WTC11 (cell line): ENCODE measurements around the gene HYDIN.

Experiments
- ATF6 ChIP-seq: sonication (generic); formaldehyde crosslinking; IDR thresholded peaks from 2 replicates; pipeline ENCODE4 v1.8.1; 2023; ENCODE audit warnings: mild to moderate bottlenecking, missing genetic modification reagents
- ESRRA ChIP-seq: sonication (generic); formaldehyde crosslinking; IDR thresholded peaks from 2 replicates; pipeline ENCODE4 v1.8.1; 2022; ENCODE audit warnings: mild to moderate bottlenecking, missing genetic modification reagents, borderline replicate concordance
- JAZF1 ChIP-seq: fragments of 250-450 bp; sonication (Bioruptor Pico); IDR thresholded peaks from 2 replicates; pipeline ENCODE4 v1.9.0; 2021; ENCODE audit warnings: moderate library complexity, mild to moderate bottlenecking, inconsistent platforms
- JUN ChIP-seq: sonication (generic); formaldehyde crosslinking; IDR thresholded peaks from 2 replicates; pipeline ENCODE4 v1.8.0; 2023; ENCODE audit warnings: mild to moderate bottlenecking, missing genetic modification reagents
- MAX ChIP-seq: sonication (generic); formaldehyde crosslinking; IDR thresholded peaks from 2 replicates; pipeline ENCODE4 v1.8.0; 2022; ENCODE audit warnings: mild to moderate bottlenecking, missing genetic modification reagents
- MLX ChIP-seq: sonication (generic); formaldehyde crosslinking; IDR thresholded peaks from 2 replicates; pipeline ENCODE4 v1.8.1; 2023; ENCODE audit warnings: mild to moderate bottlenecking, missing genetic modification reagents, moderate library complexity
- NFYB ChIP-seq: sonication (generic); formaldehyde crosslinking; conservative IDR thresholded peaks from 2 replicates; pipeline ENCODE4 v1.8.0; 2022; ENCODE audit warnings: low read depth, missing genetic modification reagents
- PRDM15 ChIP-seq: sonication (generic); formaldehyde crosslinking; IDR thresholded peaks from 2 replicates; pipeline ENCODE4 v1.8.0; 2022; ENCODE audit warnings: missing genetic modification reagents
- RORB ChIP-seq: fragments of 250-450 bp; sonication (Bioruptor Pico); IDR thresholded peaks from 2 replicates; pipeline ENCODE4 v1.9.0; 2021; ENCODE audit warnings: mild to moderate bottlenecking
- ZNF512 ChIP-seq: sonication (generic); formaldehyde crosslinking; IDR thresholded peaks from 2 replicates; pipeline ENCODE4 v1.8.1; 2022; ENCODE audit warnings: missing genetic modification reagents, borderline replicate concordance
- TF ChIP-seq, protein P1 (sequence below): sonication (generic); formaldehyde crosslinking; IDR thresholded peaks from 2 replicates; pipeline ENCODE4 v1.8.1; 2023; ENCODE audit warnings: mild to moderate bottlenecking, missing genetic modification reagents
- TF ChIP-seq, protein P2 (sequence below): sonication (generic); formaldehyde crosslinking; IDR thresholded peaks from 2 replicates; pipeline ENCODE4 v1.8.1; 2023; ENCODE audit warnings: mild to moderate bottlenecking, moderate library complexity, missing genetic modification reagents
- TF ChIP-seq, protein P3 (sequence below): fragments of 200-600 bp; IDR thresholded peaks from 2 replicates; pipeline ENCODE4 v1.8.0; 2022; ENCODE audit warnings: antibody characterized with exemption
- TF ChIP-seq, protein P4 (sequence below): sonication (generic); formaldehyde crosslinking; IDR thresholded peaks from 2 replicates; pipeline ENCODE4 v1.8.0; 2022; ENCODE audit warnings: mild to moderate bottlenecking, missing genetic modification reagents

GRCh38 chr16:70780546-70780945 lies 450.0 kb downstream of the HYDIN start:
- TF ChIP-seq, protein P1, sequence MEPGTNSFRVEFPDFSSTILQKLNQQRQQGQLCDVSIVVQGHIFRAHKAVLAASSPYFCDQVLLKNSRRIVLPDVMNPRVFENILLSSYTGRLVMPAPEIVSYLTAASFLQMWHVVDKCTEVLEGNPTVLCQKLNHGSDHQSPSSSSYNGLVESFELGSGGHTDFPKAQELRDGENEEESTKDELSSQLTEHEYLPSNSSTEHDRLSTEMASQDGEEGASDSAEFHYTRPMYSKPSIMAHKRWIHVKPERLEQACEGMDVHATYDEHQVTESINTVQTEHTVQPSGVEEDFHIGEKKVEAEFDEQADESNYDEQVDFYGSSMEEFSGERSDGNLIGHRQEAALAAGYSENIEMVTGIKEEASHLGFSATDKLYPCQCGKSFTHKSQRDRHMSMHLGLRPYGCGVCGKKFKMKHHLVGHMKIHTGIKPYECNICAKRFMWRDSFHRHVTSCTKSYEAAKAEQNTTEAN (CRISPR knock-in tag) = no peak
- TF ChIP-seq, protein P2, sequence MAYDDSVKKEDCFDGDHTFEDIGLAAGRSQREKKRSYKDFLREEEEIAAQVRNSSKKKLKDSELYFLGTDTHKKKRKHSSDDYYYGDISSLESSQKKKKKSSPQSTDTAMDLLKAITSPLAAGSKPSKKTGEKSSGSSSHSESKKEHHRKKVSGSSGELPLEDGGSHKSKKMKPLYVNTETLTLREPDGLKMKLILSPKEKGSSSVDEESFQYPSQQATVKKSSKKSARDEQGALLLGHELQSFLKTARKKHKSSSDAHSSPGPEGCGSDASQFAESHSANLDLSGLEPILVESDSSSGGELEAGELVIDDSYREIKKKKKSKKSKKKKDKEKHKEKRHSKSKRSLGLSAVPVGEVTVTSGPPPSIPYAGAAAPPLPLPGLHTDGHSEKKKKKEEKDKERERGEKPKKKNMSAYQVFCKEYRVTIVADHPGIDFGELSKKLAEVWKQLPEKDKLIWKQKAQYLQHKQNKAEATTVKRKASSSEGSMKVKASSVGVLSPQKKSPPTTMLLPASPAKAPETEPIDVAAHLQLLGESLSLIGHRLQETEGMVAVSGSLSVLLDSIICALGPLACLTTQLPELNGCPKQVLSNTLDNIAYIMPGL (CRISPR knock-in tag) = no peak
- TF ChIP-seq, protein P3, sequence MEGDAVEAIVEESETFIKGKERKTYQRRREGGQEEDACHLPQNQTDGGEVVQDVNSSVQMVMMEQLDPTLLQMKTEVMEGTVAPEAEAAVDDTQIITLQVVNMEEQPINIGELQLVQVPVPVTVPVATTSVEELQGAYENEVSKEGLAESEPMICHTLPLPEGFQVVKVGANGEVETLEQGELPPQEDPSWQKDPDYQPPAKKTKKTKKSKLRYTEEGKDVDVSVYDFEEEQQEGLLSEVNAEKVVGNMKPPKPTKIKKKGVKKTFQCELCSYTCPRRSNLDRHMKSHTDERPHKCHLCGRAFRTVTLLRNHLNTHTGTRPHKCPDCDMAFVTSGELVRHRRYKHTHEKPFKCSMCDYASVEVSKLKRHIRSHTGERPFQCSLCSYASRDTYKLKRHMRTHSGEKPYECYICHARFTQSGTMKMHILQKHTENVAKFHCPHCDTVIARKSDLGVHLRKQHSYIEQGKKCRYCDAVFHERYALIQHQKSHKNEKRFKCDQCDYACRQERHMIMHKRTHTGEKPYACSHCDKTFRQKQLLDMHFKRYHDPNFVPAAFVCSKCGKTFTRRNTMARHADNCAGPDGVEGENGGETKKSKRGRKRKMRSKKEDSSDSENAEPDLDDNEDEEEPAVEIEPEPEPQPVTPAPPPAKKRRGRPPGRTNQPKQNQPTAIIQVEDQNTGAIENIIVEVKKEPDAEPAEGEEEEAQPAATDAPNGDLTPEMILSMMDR = no peak
- TF ChIP-seq JAZF1 (CRISPR knock-in tag) (no peak), RORB (no peak), ZNF512 (CRISPR knock-in tag) (no peak), MAX (CRISPR knock-in tag) (no peak), PRDM15 (no peak), ESRRA (no peak), JUN (CRISPR knock-in tag) (no peak), MLX (CRISPR knock-in tag) (no peak), ATF6 (CRISPR knock-in tag) (no peak), NFYB (CRISPR knock-in tag) (no peak)
- TF ChIP-seq, protein P4, sequence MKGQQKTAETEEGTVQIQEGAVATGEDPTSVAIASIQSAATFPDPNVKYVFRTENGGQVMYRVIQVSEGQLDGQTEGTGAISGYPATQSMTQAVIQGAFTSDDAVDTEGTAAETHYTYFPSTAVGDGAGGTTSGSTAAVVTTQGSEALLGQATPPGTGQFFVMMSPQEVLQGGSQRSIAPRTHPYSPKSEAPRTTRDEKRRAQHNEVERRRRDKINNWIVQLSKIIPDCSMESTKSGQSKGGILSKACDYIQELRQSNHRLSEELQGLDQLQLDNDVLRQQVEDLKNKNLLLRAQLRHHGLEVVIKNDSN (CRISPR knock-in tag) = no peak
